ENCODE results near the gene PRPS1.

PRPS1 gene

DNA sequence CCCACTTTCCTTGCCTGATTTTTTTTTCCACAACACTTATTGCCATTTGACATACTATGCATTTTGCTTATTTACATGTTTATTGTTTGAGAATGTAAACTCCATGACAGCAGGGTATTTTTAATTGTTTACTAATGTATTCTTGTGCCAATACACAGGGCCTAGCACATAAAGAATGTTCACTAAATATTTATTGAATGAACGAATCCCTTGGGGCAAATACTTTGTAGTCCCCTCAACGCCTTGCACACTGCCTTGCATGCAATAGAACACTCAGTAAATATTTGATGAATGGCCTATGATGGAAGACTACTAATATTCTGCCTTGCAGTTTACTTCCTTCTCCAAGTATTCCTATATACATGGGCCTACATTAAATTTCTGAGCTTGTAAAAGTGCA lies 1.4 kb upstream of the PRPS1 start:
- ChIA-PET CTCF (no interaction called here), POLR2A (no interaction called here)
- TF ChIP-seq, protein P1, sequence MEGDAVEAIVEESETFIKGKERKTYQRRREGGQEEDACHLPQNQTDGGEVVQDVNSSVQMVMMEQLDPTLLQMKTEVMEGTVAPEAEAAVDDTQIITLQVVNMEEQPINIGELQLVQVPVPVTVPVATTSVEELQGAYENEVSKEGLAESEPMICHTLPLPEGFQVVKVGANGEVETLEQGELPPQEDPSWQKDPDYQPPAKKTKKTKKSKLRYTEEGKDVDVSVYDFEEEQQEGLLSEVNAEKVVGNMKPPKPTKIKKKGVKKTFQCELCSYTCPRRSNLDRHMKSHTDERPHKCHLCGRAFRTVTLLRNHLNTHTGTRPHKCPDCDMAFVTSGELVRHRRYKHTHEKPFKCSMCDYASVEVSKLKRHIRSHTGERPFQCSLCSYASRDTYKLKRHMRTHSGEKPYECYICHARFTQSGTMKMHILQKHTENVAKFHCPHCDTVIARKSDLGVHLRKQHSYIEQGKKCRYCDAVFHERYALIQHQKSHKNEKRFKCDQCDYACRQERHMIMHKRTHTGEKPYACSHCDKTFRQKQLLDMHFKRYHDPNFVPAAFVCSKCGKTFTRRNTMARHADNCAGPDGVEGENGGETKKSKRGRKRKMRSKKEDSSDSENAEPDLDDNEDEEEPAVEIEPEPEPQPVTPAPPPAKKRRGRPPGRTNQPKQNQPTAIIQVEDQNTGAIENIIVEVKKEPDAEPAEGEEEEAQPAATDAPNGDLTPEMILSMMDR (IDR thresholded peaks at IDR 0.05; ENCODE audit: insufficient read depth, low read length, missing control alignments): no peak
- no peak for DNase-seq (ENCODE audit: low read depth, low spot score)
- no peak overlapping the region for H3K4me3 ChIP-seq (ENCODE audit: low read depth, low read length)

DNA sequence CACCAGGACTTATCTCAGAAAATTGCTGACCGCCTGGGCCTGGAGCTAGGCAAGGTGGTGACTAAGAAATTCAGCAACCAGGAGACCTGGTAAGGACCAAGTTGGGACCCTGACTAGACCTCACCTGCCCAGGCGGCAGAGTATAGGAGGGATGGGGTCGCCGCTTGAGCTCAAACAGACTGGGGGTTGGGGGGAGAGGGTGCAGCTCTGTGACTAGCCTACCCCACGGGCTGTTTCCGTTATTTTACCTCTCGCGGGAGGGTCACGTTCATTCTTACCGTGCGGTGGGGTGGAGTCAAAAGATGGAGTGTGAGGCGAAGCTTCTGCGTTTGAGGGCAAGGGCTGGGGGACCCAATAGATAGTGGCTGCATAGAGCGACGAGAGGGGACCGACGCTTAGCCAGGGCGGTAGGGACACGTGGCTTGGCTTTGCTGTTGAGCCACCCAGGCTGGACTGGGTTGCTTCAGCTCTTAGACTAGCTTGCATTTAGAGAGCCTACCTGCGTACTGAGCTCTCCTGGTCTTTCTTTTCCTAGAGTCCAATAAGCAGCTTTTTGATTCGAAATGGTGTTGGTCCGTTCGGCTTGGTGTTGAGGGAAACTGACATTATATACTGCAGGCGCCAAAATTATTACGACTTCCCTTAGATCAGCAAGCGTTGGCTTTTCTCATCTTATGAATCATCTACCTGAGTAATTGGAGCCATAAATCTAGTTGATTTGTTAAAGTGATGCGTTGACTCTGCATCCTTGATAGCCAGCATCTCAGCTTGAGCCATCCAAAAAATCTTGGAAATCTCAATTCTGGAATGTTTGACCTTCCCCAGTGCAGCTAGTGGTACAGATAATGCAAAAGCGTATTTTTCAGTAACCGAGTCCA lies 591 bp downstream of the PRPS1 start:
- peak overlapping the region; percentile 75 for H3K4me3 ChIP-seq (ENCODE audit: low read depth, low read length)
- TF ChIP-seq, protein P1 (IDR thresholded peaks at IDR 0.05; ENCODE audit: insufficient read depth, low read length, missing control alignments): no peak
- ChIA-PET POLR2A (interaction anchor here (0.8 to 2.5 kb wide), 5 partner anchors 18 to 88 kb away, joined by 3 to 12 read pairs (median 6); no protein-coding TSS in a partner anchor), CTCF (interaction anchor here (0.7 to 7.0 kb wide), 6 partner anchors 13 to 88 kb away, joined by 3 to 62 read pairs (median 4); no protein-coding TSS in a partner anchor)
- DNase-seq (ENCODE audit: low read depth, low spot score): no peak

DNA sequence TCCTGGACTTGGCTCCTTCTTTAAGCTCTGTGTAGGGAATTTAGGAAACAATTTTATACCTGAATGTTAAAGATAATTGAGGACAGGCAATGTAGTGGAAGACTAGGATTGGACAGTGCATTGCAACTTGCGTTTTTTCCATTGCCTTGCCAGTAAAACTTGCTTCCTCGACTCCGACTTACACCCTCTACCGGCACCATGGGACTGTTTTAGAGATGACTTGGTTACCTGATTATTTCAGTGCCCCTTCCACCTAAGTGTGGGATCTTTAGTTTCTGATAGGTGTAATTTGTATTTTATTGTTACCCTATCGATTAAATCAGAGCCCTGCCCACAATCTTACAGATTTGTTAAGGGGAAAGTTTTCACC lies 1.2 kb downstream of the PRPS1 start:
- H3K4me3 ChIP-seq (ENCODE audit: low read depth, low read length): peak overlapping the region; percentile 75
- no peak for DNase-seq (ENCODE audit: low read depth, low spot score)
- POLR2A ChIA-PET: interaction anchor here (0.8 to 2.5 kb wide), 2 partner anchors 58 to 67 kb away, joined by 6 read pairs; no protein-coding TSS in a partner anchor
- CTCF ChIA-PET: interaction anchor here (0.7 to 7.0 kb wide), 5 partner anchors 13 to 89 kb away, joined by 3 to 62 read pairs (median 5); no protein-coding TSS in a partner anchor
- TF ChIP-seq, protein P1 (IDR thresholded peaks at IDR 0.05; ENCODE audit: insufficient read depth, low read length, missing control alignments): peak; percentile 20

DNA sequence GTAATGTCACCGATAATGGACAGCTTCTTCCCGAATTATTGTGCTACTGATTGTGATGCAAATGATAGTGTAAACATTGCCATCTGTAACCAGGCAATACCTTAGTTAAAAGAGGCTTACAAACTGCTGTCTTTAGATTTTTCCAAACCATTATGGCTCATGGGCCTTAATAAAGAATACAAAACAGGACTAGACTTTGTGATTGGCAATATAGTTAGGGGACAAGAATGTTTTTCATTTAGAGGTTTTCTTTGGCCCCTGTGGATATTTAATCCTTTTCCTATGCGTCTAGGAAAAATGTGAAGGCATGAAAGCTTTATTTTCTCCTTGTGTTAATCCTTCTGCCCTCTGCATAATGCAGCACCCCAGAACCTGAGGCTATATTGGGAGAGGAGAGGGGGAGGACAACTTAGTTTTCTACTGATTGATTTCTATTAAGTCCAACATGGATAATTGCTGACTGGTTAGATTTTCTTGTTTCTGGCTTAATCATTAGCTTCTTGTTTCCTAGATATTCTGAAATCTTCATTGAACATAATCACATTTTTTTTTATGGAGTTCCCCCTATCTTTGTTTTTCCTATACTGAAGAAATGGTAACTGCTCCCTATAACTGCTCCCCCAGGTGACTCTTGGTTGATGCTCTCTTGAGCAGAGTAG lies 1.9 kb downstream of the PRPS1 start:
- ChIA-PET CTCF (interaction anchor here (1.2 to 7.0 kb wide), 5 partner anchors 12 to 147 kb away, joined by 3 to 62 read pairs (median 3); partner anchors contain the start of gene NCBP2L), POLR2A (interaction anchor here (0.8 to 2.5 kb wide), 3 partner anchors 59 to 68 kb away, joined by 3 to 6 read pairs (median 6); no protein-coding TSS in a partner anchor)
- TF ChIP-seq, protein P1 (IDR thresholded peaks at IDR 0.05; ENCODE audit: insufficient read depth, low read length, missing control alignments): no peak
- H3K4me3 ChIP-seq (ENCODE audit: low read depth, low read length): peak overlapping the region; percentile 75
- DNase-seq (ENCODE audit: low read depth, low spot score): no peak

DNA sequence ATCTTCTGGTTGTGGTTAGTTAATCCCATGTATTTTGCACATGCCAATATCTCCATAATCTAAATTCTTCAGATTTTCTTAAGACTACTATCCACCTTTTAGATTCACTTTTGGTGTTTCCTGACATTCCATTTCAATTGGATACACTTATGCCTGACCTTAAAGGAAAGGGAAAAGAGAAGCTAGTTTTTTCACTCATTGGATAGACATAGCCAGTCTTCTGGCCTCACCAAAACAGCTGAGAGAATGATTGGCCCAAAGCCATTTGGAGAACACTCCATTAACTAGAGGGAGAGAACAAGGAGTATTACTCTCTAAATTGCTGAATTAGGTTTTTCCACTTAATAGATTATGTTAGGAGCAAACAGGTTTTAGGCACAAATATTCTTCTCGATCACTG lies 4.0 kb downstream of the PRPS1 start:
- ChIA-PET POLR2A (interaction anchor here (0.6 to 1.2 kb wide), 4 partner anchors 13 to 90 kb away, joined by 3 read pairs; no protein-coding TSS in a partner anchor), CTCF (interaction anchor here (1.2 to 7.0 kb wide), 3 partner anchors 9 to 92 kb away, joined by 3 to 62 read pairs (median 3); no protein-coding TSS in a partner anchor)
- H3K4me3 ChIP-seq (ENCODE audit: low read depth, low read length): no peak overlapping the region
- TF ChIP-seq, protein P1 (IDR thresholded peaks at IDR 0.05; ENCODE audit: insufficient read depth, low read length, missing control alignments): no peak
- DNase-seq (ENCODE audit: low read depth, low spot score): no peak

DNA sequence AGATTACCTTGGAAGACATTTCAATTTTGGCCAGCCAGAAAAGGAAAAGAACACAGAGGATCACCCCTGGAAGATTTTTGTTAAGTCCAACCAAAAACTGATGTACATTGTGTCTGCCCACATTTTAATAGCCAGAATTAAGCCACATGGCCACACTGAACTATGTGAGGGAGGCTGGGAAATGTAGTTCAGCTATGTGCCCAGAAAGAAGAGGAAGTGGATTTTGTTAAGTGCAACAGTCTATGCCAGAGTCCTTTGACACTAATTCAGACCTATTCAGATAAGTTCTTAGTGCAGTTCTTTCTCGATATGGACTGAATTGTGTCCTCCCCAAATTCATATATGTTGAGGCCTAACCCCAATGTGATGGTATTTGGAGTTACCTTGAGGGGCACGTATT lies 18.4 kb downstream of the PRPS1 start:
- TF ChIP-seq, protein P1 (IDR thresholded peaks at IDR 0.05; ENCODE audit: insufficient read depth, low read length, missing control alignments): no peak
- ChIA-PET POLR2A (no interaction called here), CTCF (no interaction called here)
- no peak for DNase-seq (ENCODE audit: low read depth, low spot score)
- no peak overlapping the region for H3K4me3 ChIP-seq (ENCODE audit: low read depth, low read length)

Data from AG04449 (cell line).